ENCODE data around the gene LMF1. TPM values are rescaled to one million over a fixed set of nuclear protein-coding genes. Genes with fewer than 3 reads are reported as not detected.

Gene LMF1
- total RNA-seq, 1 donor from 2014 or later = 24.6 TPM

- Mint-ChIP-seq H3K27ac (ENCODE audit: unreplicated experiment) (peak overlapping the region; percentile 88), H3K27me3 (ENCODE audit: unreplicated experiment) (no peaks in the 10 kb centered on the region), H3K9me3 (ENCODE audit: unreplicated experiment) (peaks cover 4% of the 10 kb centered on the region), H3K36me3 (ENCODE audit: unreplicated experiment) (peaks cover 25% of the 10 kb centered on the region), H3K4me3 (ENCODE audit: unreplicated experiment) (peak overlapping the region; percentile 23), H3K4me1 (ENCODE audit: unreplicated experiment) (peaks cover 32% of the 10 kb centered on the region)
- TF ChIP-seq CTCF (IDR thresholded peaks at IDR 0.05) = no peak
- DNase-seq (ENCODE audit: extremely low spot score, unreplicated experiment) = no peak
These were observed 50.6 kb downstream of the LMF1 start for GRCh38 chr16:920051-920681.

GRCh38 chr16:919658-920050 lies 51.1 kb downstream of the LMF1 start:
- peaks cover 23% of the 10 kb centered on the region for H3K36me3 Mint-ChIP-seq (ENCODE audit: unreplicated experiment)
- no peak for DNase-seq (ENCODE audit: extremely low spot score, unreplicated experiment)
- H3K9me3 Mint-ChIP-seq (ENCODE audit: unreplicated experiment) = peaks cover 4% of the 10 kb centered on the region
- TF ChIP-seq CTCF (IDR thresholded peaks at IDR 0.05) = no peak
- H3K4me1 Mint-ChIP-seq (ENCODE audit: unreplicated experiment) = peaks cover 32% of the 10 kb centered on the region
- H3K27ac Mint-ChIP-seq (ENCODE audit: unreplicated experiment) = peak overlapping the region; percentile 88
- H3K4me3 Mint-ChIP-seq (ENCODE audit: unreplicated experiment) = no peak overlapping the region
- H3K27me3 Mint-ChIP-seq (ENCODE audit: unreplicated experiment) = no peaks in the 10 kb centered on the region

- TF ChIP-seq CTCF (IDR thresholded peaks at IDR 0.05) = no peak
- Mint-ChIP-seq H3K36me3 (ENCODE audit: unreplicated experiment) (peaks cover 21% of the 10 kb centered on the region), H3K27ac (ENCODE audit: unreplicated experiment) (peak overlapping the region; percentile 88), H3K9me3 (ENCODE audit: unreplicated experiment) (peaks cover 4% of the 10 kb centered on the region), H3K4me1 (ENCODE audit: unreplicated experiment) (peaks cover 32% of the 10 kb centered on the region), H3K4me3 (ENCODE audit: unreplicated experiment) (no peak overlapping the region), H3K27me3 (ENCODE audit: unreplicated experiment) (no peaks in the 10 kb centered on the region)
- DNase-seq (ENCODE audit: extremely low spot score, unreplicated experiment) = no peak
These were observed 51.8 kb downstream of the LMF1 start for GRCh38 chr16:918741-919657.

GRCh38 chr16:918068-918467 lies 52.7 kb downstream of the LMF1 start:
- peaks cover 32% of the 10 kb centered on the region for H3K4me1 Mint-ChIP-seq (ENCODE audit: unreplicated experiment)
- H3K27me3 Mint-ChIP-seq (ENCODE audit: unreplicated experiment) = no peaks in the 10 kb centered on the region
- H3K27ac Mint-ChIP-seq (ENCODE audit: unreplicated experiment) = peak overlapping the region; percentile 76
- no peak for DNase-seq (ENCODE audit: extremely low spot score, unreplicated experiment)
- no peak for TF ChIP-seq CTCF (IDR thresholded peaks at IDR 0.05)
- no peak overlapping the region for H3K4me3 Mint-ChIP-seq (ENCODE audit: unreplicated experiment)
- H3K36me3 Mint-ChIP-seq (ENCODE audit: unreplicated experiment) = peaks cover 12% of the 10 kb centered on the region
- H3K9me3 Mint-ChIP-seq (ENCODE audit: unreplicated experiment) = no peaks in the 10 kb centered on the region

- TF ChIP-seq CTCF (IDR thresholded peaks at IDR 0.05) = no peak
- Mint-ChIP-seq H3K27ac (ENCODE audit: unreplicated experiment) (peak overlapping the region; percentile 76), H3K4me1 (ENCODE audit: unreplicated experiment) (peaks cover 32% of the 10 kb centered on the region), H3K9me3 (ENCODE audit: unreplicated experiment) (no peaks in the 10 kb centered on the region), H3K27me3 (ENCODE audit: unreplicated experiment) (no peaks in the 10 kb centered on the region), H3K4me3 (ENCODE audit: unreplicated experiment) (no peak overlapping the region), H3K36me3 (ENCODE audit: unreplicated experiment) (peaks cover 12% of the 10 kb centered on the region)
- DNase-seq (ENCODE audit: extremely low spot score, unreplicated experiment) = no peak
These were observed 53.2 kb downstream of the LMF1 start for GRCh38 chr16:917591-918061.

Measured in osteocyte (in vitro differentiated cells).